Right kidney (tissue), 9 donors: ENCODE measurements around the gene CPN1.
A peak's percentile ranks its signal among the peaks of the same experiment; 100 is the strongest.
"Not testable (repeated sequence)": the region's sequence is repeated elsewhere in the genome, so short reads cannot be mapped to it uniquely, and the experiment has no call there.

Experiments
- DNase-seq: peaks from one replicate; pipeline ENCODE4 v3.0.0-alpha.2; 2016
- long read RNA-seq, 8 donors: transcript quantifications; one replicate each; lab custom pipeline, GENCODE V29; 2026

The CPN1 gene
- long read RNA-seq, donor 1 = 0 reads
- long read RNA-seq, donor 2 = 0 reads
- long read RNA-seq, donor 3, partial matches to known transcripts = 0 of 1 reads
- long read RNA-seq, donor 3, other reads (novel, unspliced or antisense) = 0 of 1 reads
- long read RNA-seq, donor 4, partial matches to known transcripts = 0 of 1 reads
- long read RNA-seq, donor 4, other reads (novel, unspliced or antisense) = 0 of 1 reads
- long read RNA-seq, donor 5 = 0 reads
- long read RNA-seq, donor 6 = 0 reads
- long read RNA-seq, donor 7, partial matches to known transcripts = 0 of 2 reads
- long read RNA-seq, donor 7, other reads (novel, unspliced or antisense) = 0 of 2 reads
- long read RNA-seq, donor 8, partial matches to known transcripts = 0 of 1 reads
- long read RNA-seq, donor 8, other reads (novel, unspliced or antisense) = 0 of 1 reads

- DNase-seq = no peak
Observed at GRCh38 chr10:100081075-100082001, at the start of gene CPN1. TSS of gene CPN1 (minus strand) at chr10:100081869. CDS start at chr10:100081625, 244 bp downstream.

GRCh38 chr10:100130831-100131230 is 49.2 kb upstream of the CPN1 start:
- DNase-seq = no peak

- no peak for DNase-seq
Observed at GRCh38 chr10:100129424-100129823, 47.8 kb upstream of the CPN1 start.

GRCh38 chr10:100128951-100129350 is 47.3 kb upstream of the CPN1 start:
- DNase-seq = no peak

GRCh38 chr10:100125335-100125734 is 43.7 kb upstream of the CPN1 start:
- not testable (repeated sequence) for DNase-seq

GRCh38 chr10:100124097-100124496 is 42.4 kb upstream of the CPN1 start:
- no peak for DNase-seq

GRCh38 chr10:100122780-100123179 is 41.1 kb upstream of the CPN1 start:
- DNase-seq = no peak

GRCh38 chr10:100120550-100120949 is 38.9 kb upstream of the CPN1 start:
- no peak for DNase-seq

GRCh38 chr10:100119726-100120125 is 38.1 kb upstream of the CPN1 start:
- DNase-seq = no peak

GRCh38 chr10:100114976-100115770 is 33.5 kb upstream of the CPN1 start:
- peak; percentile 12 for DNase-seq

GRCh38 chr10:100114460-100114859 is 32.8 kb upstream of the CPN1 start:
- no peak for DNase-seq

- DNase-seq = no peak
Observed at GRCh38 chr10:100109670-100110069, 28.0 kb upstream of the CPN1 start.

GRCh38 chr10:100106865-100107264 is 25.2 kb upstream of the CPN1 start:
- DNase-seq = no peak

- no peak for DNase-seq
Observed at GRCh38 chr10:100104300-100104699, 22.6 kb upstream of the CPN1 start.

- DNase-seq = no peak
Observed at GRCh38 chr10:100103581-100103980, 21.9 kb upstream of the CPN1 start.

GRCh38 chr10:100101192-100102076 is 19.8 kb upstream of the CPN1 start:
- no peak for DNase-seq

- no peak for DNase-seq
Observed at GRCh38 chr10:100100651-100101184, 19.0 kb upstream of the CPN1 start.

GRCh38 chr10:100089241-100089640 is 7.6 kb upstream of the CPN1 start:
- no peak for DNase-seq

GRCh38 chr10:100086708-100087107 is 5.0 kb upstream of the CPN1 start:
- DNase-seq = not testable (repeated sequence)

GRCh38 chr10:100085596-100085995 is 3.9 kb upstream of the CPN1 start:
- no peak for DNase-seq

GRCh38 chr10:100083623-100084022 is 2.0 kb upstream of the CPN1 start:
- no peak for DNase-seq
